GM12865 (cell line): ENCODE results near the gene AFTPH.

Source experiments
- DNase-seq: peaks from one replicate; pipeline ENCODE4 v3.0.0; 2010; ENCODE audit warnings: low read depth
- H3K4me3 ChIP-seq: 2 replicates; pipeline ENCODE4 v1.5.1; 2011; ENCODE audit warnings: mild to moderate bottlenecking, low read depth, low read length, control low read depth
- TF ChIP-seq, protein P1 (sequence below): IDR thresholded peaks from 2 replicates; pipeline ENCODE4 v1.5.1; 2011; ENCODE audit warnings: low read length, control low read depth, low read depth, inconsistent platforms; ENCODE audit not compliant: insufficient read depth; ENCODE audit errors: missing control alignments

AFTPH gene

GRCh38 chr2:64582774-64583340 is 58.7 kb downstream of the AFTPH start:
- TF ChIP-seq, protein P1, sequence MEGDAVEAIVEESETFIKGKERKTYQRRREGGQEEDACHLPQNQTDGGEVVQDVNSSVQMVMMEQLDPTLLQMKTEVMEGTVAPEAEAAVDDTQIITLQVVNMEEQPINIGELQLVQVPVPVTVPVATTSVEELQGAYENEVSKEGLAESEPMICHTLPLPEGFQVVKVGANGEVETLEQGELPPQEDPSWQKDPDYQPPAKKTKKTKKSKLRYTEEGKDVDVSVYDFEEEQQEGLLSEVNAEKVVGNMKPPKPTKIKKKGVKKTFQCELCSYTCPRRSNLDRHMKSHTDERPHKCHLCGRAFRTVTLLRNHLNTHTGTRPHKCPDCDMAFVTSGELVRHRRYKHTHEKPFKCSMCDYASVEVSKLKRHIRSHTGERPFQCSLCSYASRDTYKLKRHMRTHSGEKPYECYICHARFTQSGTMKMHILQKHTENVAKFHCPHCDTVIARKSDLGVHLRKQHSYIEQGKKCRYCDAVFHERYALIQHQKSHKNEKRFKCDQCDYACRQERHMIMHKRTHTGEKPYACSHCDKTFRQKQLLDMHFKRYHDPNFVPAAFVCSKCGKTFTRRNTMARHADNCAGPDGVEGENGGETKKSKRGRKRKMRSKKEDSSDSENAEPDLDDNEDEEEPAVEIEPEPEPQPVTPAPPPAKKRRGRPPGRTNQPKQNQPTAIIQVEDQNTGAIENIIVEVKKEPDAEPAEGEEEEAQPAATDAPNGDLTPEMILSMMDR = no peak
- DNase-seq = peak; percentile 83
- no peak overlapping the region for H3K4me3 ChIP-seq

DNA sequence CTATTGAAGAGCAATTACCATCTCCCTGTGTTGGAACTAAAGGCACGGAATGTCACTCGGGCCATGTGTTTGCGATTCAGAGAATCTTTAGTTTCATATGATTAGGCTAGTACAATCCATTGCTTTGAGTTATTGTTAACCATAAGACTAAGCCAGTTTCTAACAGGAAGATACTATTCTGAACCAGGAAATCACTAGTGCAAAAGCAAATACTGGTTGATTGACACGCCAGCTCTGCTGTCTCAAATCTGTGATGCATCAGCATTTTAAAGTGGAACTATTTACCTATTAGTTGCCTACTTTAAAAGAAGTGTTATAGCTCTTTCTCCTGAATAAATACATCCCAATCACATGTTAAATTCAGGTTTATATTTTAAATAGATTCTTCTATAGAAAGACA is 61.9 kb downstream of the AFTPH start:
- DNase-seq = peak; percentile 59
- TF ChIP-seq, protein P1 = no peak
- H3K4me3 ChIP-seq = no peak overlapping the region

GRCh38 chr2:64586883-64587481 is 62.9 kb downstream of the AFTPH start:
- peak; percentile 58 for DNase-seq
- TF ChIP-seq, protein P1 = peak; percentile 54
- H3K4me3 ChIP-seq = no peak overlapping the region

- no peak overlapping the region for H3K4me3 ChIP-seq
- no peak for DNase-seq
- TF ChIP-seq, protein P1 = no peak
These were observed 63.4 kb downstream of the AFTPH start for GRCh38 chr2:64587561-64587960.

- TF ChIP-seq, protein P1 = no peak
- peak; percentile 34 for DNase-seq
- no peak overlapping the region for H3K4me3 ChIP-seq
These were observed 67.1 kb downstream of the AFTPH start for GRCh38 chr2:64591188-64591587.

- no peak overlapping the region for H3K4me3 ChIP-seq
- DNase-seq = no peak
- TF ChIP-seq, protein P1 = no peak
These were observed 69.0 kb downstream of the AFTPH start for GRCh38 chr2:64593035-64593655.
